MM.1S (cell line): ENCODE data around the gene TRIM8.

Experiments used
- DNase-seq: peaks from one replicate; pipeline ENCODE4 v3.0.0-alpha.2; 2015
- H2AFZ ChIP-seq: fragments of 300-600 bp; sonication (generic); 2 replicates; pipeline ENCODE4 v1.6.0; 2016; ENCODE audit warnings: antibody characterized with exemption, low read length
- H3F3A ChIP-seq: fragments of 300-600 bp; sonication (generic); 2 replicates; pipeline ENCODE4 v1.6.1; 2016; ENCODE audit warnings: mild to moderate bottlenecking, antibody characterized with exemption, low read length, moderate library complexity, mixed read lengths; ENCODE audit not compliant: insufficient read depth
- H3K27ac ChIP-seq: fragments of 300-600 bp; sonication (generic); 2 replicates; pipeline ENCODE4 v1.5.1; 2016; ENCODE audit warnings: mild to moderate bottlenecking, low read length
- H3K27me3 ChIP-seq: fragments of 300-600 bp; sonication (generic); replicated peaks from 2 replicates; pipeline ENCODE4 v1.6.0; 2016; ENCODE audit warnings: low read length; ENCODE audit not compliant: insufficient read depth
- H3K36me3 ChIP-seq: fragments of 300-600 bp; sonication (generic); replicated peaks from 2 replicates; pipeline ENCODE4 v1.6.1; 2016; ENCODE audit warnings: mild to moderate bottlenecking, low read length, mixed read lengths; ENCODE audit not compliant: insufficient read depth
- H3K4me1 ChIP-seq: fragments of 300-600 bp; sonication (generic); 2 replicates; pipeline ENCODE4 v1.6.1; 2016; ENCODE audit warnings: low read length, mixed read lengths
- H3K4me2 ChIP-seq: fragments of 300-600 bp; sonication (generic); 2 replicates; pipeline ENCODE4 v1.6.0; 2016; ENCODE audit warnings: low read depth, low read length
- H3K4me3 ChIP-seq: fragments of 300-600 bp; sonication (generic); 2 replicates; pipeline ENCODE4 v1.5.1; 2016; ENCODE audit warnings: low read length, mixed read lengths
- H3K79me2 ChIP-seq: fragments of 300-600 bp; sonication (generic); 2 replicates; pipeline ENCODE4 v1.6.1; 2016; ENCODE audit warnings: mixed run types, low read length, mixed read lengths
- H3K9ac ChIP-seq: fragments of 300-600 bp; sonication (generic); 2 replicates; pipeline ENCODE4 v1.6.1; 2016; ENCODE audit warnings: low read length, mixed read lengths
- H3K9me2 ChIP-seq: fragments of 300-600 bp; sonication (generic); replicated peaks from 2 replicates; pipeline ENCODE4 v1.6.1; 2016; ENCODE audit warnings: mild to moderate bottlenecking, low read length, mixed read lengths; ENCODE audit not compliant: insufficient read depth
- H3K9me3 ChIP-seq: fragments of 300-600 bp; sonication (generic); replicated peaks from 2 replicates; pipeline ENCODE4 v1.6.1; 2016; ENCODE audit warnings: mild to moderate bottlenecking, low read length, mixed read lengths; ENCODE audit not compliant: insufficient read depth
- H4K20me1 ChIP-seq: fragments of 300-600 bp; sonication (generic); 2 replicates; pipeline ENCODE4 v1.6.1; 2016; ENCODE audit warnings: mild to moderate bottlenecking, low read length, moderate library complexity, mixed read lengths; ENCODE audit not compliant: insufficient read depth
- CTCF ChIP-seq: fragments of 300-600 bp; sonication (generic); IDR thresholded peaks from 2 replicates; pipeline ENCODE4 v1.5.1; 2016; ENCODE audit warnings: antibody characterized with exemption, low read length, mixed read lengths
- EZH2 ChIP-seq: fragments of 300-600 bp; sonication (generic); optimal IDR thresholded peaks from 2 replicates; pipeline ENCODE3; 2017; ENCODE audit warnings: low read depth, mild to moderate bottlenecking, antibody characterized with exemption, low read length, mixed read lengths
- EZH2phosphoT487 ChIP-seq: fragments of 300-600 bp; sonication (generic); IDR thresholded peaks from 2 replicates; pipeline ENCODE4 v1.6.1; 2018; ENCODE audit warnings: antibody characterized with exemption, low read length

Gene TRIM8

GRCh38 chr10:102611514-102612087, 32.7 kb upstream of the TRIM8 start:
- DNase-seq = no peak
- no peak overlapping the region for H3K9ac ChIP-seq
- H3K4me3 ChIP-seq = no peak overlapping the region
- no peaks in the 10 kb centered on the region for H3F3A ChIP-seq
- TF ChIP-seq EZH2phosphoT487 = no peak
- TF ChIP-seq EZH2 = no peak
- no peak for TF ChIP-seq CTCF
- H3K4me2 ChIP-seq = no peak overlapping the region
- no peaks in the 10 kb centered on the region for H4K20me1 ChIP-seq
- no peaks in the 10 kb centered on the region for H3K9me3 ChIP-seq
- no peaks in the 10 kb centered on the region for H3K36me3 ChIP-seq
- H3K4me1 ChIP-seq = no peaks in the 10 kb centered on the region
- no peaks in the 10 kb centered on the region for H3K79me2 ChIP-seq
- H3K27me3 ChIP-seq = no peaks in the 10 kb centered on the region
- H3K27ac ChIP-seq = no peak overlapping the region
- no peaks in the 10 kb centered on the region for H3K9me2 ChIP-seq
- H2AFZ ChIP-seq = no peak overlapping the region

- H3K4me3 ChIP-seq = no peak overlapping the region
- H2AFZ ChIP-seq = no peak overlapping the region
- no peak overlapping the region for H3K4me2 ChIP-seq
- no peaks in the 10 kb centered on the region for H3K4me1 ChIP-seq
- no peaks in the 10 kb centered on the region for H3K9me3 ChIP-seq
- H3K36me3 ChIP-seq = no peaks in the 10 kb centered on the region
- no peak overlapping the region for H3K9ac ChIP-seq
- DNase-seq = no peak
- TF ChIP-seq CTCF = no peak
- no peak for TF ChIP-seq EZH2
- no peaks in the 10 kb centered on the region for H3K79me2 ChIP-seq
- no peaks in the 10 kb centered on the region for H3K9me2 ChIP-seq
- no peaks in the 10 kb centered on the region for H3K27me3 ChIP-seq
- H3F3A ChIP-seq = no peaks in the 10 kb centered on the region
- no peaks in the 10 kb centered on the region for H4K20me1 ChIP-seq
- H3K27ac ChIP-seq = no peak overlapping the region
These were observed 31.4 kb upstream of the TRIM8 start for GRCh38 chr10:102612964-102613275.

- no peaks in the 10 kb centered on the region for H3F3A ChIP-seq
- H3K9ac ChIP-seq = no peak overlapping the region
- no peak overlapping the region for H3K4me2 ChIP-seq
- no peak for DNase-seq
- no peaks in the 10 kb centered on the region for H3K36me3 ChIP-seq
- H3K9me2 ChIP-seq = no peaks in the 10 kb centered on the region
- H3K4me3 ChIP-seq = no peak overlapping the region
- no peaks in the 10 kb centered on the region for H4K20me1 ChIP-seq
- H3K4me1 ChIP-seq = no peaks in the 10 kb centered on the region
- H3K27ac ChIP-seq = no peak overlapping the region
- TF ChIP-seq EZH2phosphoT487 (no peak), EZH2 (no peak), CTCF (no peak)
- no peaks in the 10 kb centered on the region for H3K79me2 ChIP-seq
- no peaks in the 10 kb centered on the region for H3K27me3 ChIP-seq
- H2AFZ ChIP-seq = no peak overlapping the region
- no peaks in the 10 kb centered on the region for H3K9me3 ChIP-seq
These were observed 31.0 kb upstream of the TRIM8 start for GRCh38 chr10:102613286-102613685.
